Measurements from ENCODE around the gene NFATC2.
"Not testable (repeated sequence)": the region's sequence is repeated elsewhere in the genome, so short reads cannot be mapped to it uniquely, and the experiment has no call there.

The NFATC2 gene

GRCh38 chr20:51354191-51354768, 188.2 kb downstream of the NFATC2 start:
- no peak for DNase-seq (ENCODE audit: low spot score)

GRCh38 chr20:51353491-51353890, 189.0 kb downstream of the NFATC2 start:
- no peak for DNase-seq (ENCODE audit: low spot score)

- DNase-seq (ENCODE audit: low spot score) = no peak
These were observed 189.7 kb downstream of the NFATC2 start for GRCh38 chr20:51352791-51353190.

GRCh38 chr20:51350941-51351631, 191.4 kb downstream of the NFATC2 start:
- peak; percentile 36 for DNase-seq (ENCODE audit: low spot score)

- DNase-seq (ENCODE audit: low spot score) = no peak
These were observed 193.6 kb downstream of the NFATC2 start for GRCh38 chr20:51348876-51349275.

GRCh38 chr20:51347831-51348230, 194.7 kb downstream of the NFATC2 start:
- DNase-seq (ENCODE audit: low spot score) = no peak

GRCh38 chr20:51346686-51347485, 195.6 kb downstream of the NFATC2 start:
- no peak for DNase-seq (ENCODE audit: low spot score)

- DNase-seq (ENCODE audit: low spot score) = no peak
These were observed 196.9 kb downstream of the NFATC2 start for GRCh38 chr20:51345601-51346101.

GRCh38 chr20:51343802-51344201, 198.7 kb downstream of the NFATC2 start:
- not testable (repeated sequence) for DNase-seq (ENCODE audit: low spot score)

GRCh38 chr20:51342510-51343236, 199.8 kb downstream of the NFATC2 start:
- DNase-seq (ENCODE audit: low spot score) = no peak

- no peak for DNase-seq (ENCODE audit: low spot score)
These were observed 200.9 kb downstream of the NFATC2 start for GRCh38 chr20:51341581-51341980.

- no peak for DNase-seq (ENCODE audit: low spot score)
These were observed 202.1 kb downstream of the NFATC2 start for GRCh38 chr20:51340451-51340840.

GRCh38 chr20:51339721-51340450, 202.6 kb downstream of the NFATC2 start:
- DNase-seq (ENCODE audit: low spot score) = no peak

GRCh38 chr20:51338692-51339440, 203.7 kb downstream of the NFATC2 start:
- no peak for DNase-seq (ENCODE audit: low spot score)

GRCh38 chr20:51337126-51337805, 205.3 kb downstream of the NFATC2 start:
- no peak for DNase-seq (ENCODE audit: low spot score)

Data from AG08396 (cell line).